Astrocyte (in vitro differentiated cells and primary cell): ENCODE results near the gene TPGS2.

Experiments
- EZH2 ChIP-seq: IDR thresholded peaks from 2 replicates; pipeline ENCODE4 v1.6.1; 2012; ENCODE audit warnings: mild to moderate bottlenecking, low read length, inconsistent platforms; ENCODE audit not compliant: insufficient read depth
- TF ChIP-seq, protein P1 (sequence below): IDR thresholded peaks from 2 replicates; pipeline ENCODE4 v1.5.1; 2011; ENCODE audit warnings: low read depth, mild to moderate bottlenecking, inconsistent platforms, low read length, moderate library complexity; ENCODE audit not compliant: insufficient read depth

DNA sequence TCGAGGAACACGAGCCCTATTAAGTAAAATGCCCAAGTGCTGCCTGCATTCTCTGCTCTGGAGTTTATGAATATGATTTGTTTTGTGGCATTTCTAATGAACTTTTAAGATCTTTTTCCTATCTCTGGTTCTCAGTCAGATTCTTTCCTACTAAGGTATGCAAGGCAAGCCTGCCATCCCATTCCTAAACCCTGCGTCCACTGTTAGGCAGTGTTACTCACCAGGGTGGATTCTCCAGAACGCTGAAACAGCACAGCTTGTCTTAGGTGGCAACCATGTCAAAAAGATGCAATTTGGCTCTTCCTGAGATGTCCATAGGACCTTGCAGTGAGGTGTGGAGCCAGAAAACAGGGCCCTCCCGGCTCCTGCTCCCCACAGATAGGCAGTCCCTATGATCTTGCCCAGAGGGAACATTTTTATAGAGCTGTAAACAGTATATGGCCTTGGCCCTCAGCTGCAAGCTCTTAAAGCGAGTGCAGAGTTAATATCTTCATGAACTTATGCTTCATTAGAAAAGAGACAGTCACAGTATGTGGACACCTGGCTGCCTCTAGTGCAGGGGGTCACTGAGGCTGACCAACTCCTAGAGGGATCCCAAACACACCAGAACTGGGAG lies 84.4 kb downstream of the TPGS2 start:
- TF ChIP-seq, protein P1, sequence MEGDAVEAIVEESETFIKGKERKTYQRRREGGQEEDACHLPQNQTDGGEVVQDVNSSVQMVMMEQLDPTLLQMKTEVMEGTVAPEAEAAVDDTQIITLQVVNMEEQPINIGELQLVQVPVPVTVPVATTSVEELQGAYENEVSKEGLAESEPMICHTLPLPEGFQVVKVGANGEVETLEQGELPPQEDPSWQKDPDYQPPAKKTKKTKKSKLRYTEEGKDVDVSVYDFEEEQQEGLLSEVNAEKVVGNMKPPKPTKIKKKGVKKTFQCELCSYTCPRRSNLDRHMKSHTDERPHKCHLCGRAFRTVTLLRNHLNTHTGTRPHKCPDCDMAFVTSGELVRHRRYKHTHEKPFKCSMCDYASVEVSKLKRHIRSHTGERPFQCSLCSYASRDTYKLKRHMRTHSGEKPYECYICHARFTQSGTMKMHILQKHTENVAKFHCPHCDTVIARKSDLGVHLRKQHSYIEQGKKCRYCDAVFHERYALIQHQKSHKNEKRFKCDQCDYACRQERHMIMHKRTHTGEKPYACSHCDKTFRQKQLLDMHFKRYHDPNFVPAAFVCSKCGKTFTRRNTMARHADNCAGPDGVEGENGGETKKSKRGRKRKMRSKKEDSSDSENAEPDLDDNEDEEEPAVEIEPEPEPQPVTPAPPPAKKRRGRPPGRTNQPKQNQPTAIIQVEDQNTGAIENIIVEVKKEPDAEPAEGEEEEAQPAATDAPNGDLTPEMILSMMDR: no peak
- no peak for TF ChIP-seq EZH2
